HG03442 (cell line): ENCODE measurements around the gene TIAM2.

Experiments used
- ATAC-seq: cut with Tn5 transposase; IDR thresholded peaks from one replicate; pipeline ENCODE4 v1.9.1; 2021; ENCODE audit warnings: mild to moderate bottlenecking, moderate library complexity; ENCODE audit not compliant: unreplicated experiment

Gene TIAM2

GRCh38 chr6:155272353-155273232, 277.5 kb downstream of the TIAM2 start:
- ATAC-seq = no peak

GRCh38 chr6:155273431-155273830, 278.3 kb downstream of the TIAM2 start:
- ATAC-seq = no peak

GRCh38 chr6:155274106-155274505, 279.0 kb downstream of the TIAM2 start:
- no peak for ATAC-seq

GRCh38 chr6:155274533-155274932, 279.4 kb downstream of the TIAM2 start:
- ATAC-seq = no peak

GRCh38 chr6:155275808-155276480, 280.8 kb downstream of the TIAM2 start:
- ATAC-seq = no peak

- no peak for ATAC-seq
Measured at GRCh38 chr6:155276638-155277037, 281.5 kb downstream of the TIAM2 start.

DNA sequence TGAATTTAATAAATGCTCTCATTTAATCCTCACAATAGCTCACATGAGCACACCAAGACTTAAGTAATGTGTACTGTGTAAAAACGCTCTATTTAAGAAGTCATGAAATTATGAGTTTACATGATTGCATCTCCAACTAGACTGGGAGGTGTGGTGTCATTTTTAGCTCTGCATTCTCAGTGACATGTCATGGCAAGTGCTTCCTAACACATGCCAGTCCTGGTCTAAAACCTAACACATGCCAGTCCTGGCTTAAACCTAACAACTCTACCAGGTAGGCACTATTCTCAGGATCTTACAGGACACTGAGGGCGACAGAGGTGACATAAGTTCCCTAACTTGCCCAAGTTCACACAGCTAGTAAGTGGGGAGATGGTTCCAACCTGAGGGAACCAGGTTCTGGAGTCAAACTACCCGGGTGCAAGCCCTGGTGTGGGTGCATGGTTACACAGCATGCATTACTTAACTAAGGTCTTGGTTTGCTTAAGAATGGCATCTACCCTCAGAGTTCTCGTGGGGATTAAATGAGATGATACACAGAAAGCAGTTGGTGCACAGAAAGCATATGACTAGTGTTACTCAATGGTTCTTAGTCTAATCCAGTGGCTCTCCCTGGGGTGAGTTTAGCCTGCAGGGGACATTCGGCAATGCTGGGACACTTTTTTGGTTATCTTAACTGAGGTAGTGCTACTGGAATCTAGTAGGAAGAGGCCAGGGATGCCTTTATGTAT, 283.4 kb downstream of the TIAM2 start:
- no peak for ATAC-seq

DNA sequence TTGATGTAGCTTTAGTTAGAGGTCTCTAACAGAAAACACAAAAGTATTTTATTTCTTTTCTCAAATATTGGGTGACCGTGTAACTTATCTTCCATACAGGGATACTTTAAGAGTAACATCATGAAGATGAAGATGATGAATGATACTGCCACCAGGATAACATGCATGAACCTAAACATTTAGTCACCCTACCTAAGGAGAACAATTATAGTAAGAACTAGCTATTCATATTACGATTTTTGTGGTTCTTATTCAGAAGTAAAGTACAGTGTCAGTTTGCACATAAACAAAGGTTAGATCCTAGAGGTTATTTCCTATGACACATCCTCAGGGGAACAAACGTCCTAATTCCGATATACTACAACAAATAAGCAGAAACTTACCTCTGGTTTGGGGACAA, 289.7 kb downstream of the TIAM2 start:
- ATAC-seq = no peak

- ATAC-seq = no peak
Measured at GRCh38 chr6:155287762-155288161, 292.6 kb downstream of the TIAM2 start.

DNA sequence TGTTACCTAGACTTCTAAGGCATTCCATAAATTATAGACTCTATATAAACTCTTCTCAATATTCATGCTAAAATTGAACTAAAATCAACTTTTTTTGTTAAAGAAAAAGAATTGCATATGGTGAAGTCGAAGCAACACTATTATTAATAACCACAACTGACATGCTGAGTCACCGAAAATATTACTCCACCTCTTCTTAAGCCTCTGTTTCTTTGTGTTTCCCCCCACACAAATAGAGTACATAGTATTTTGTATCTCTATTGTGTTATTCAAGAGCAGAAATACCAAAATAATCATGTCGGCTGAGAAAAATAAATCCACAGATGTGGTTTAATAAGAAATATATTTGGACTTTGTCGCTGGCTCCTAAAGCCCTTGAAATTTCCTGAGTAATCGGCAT, 295.4 kb downstream of the TIAM2 start:
- no peak for ATAC-seq

DNA sequence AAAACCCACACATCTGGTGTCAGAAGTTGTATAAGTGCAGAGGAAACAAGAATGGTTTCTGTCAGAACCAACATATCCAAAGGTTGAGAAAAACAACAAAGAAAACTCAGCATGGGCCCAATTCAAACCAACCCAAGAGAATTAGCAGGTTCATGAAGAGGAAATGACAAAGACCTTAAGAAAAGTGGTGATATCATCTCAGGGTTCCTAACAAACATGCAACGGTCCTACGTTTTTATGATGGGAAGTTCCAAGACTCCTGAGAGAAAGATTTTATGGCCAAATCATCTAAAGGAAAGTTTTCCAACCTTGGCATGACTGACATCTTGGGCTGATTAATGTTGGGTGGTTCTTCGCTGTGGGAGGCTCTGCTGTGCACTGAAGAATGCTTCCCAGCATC, 296.2 kb downstream of the TIAM2 start:
- no peak for ATAC-seq

DNA sequence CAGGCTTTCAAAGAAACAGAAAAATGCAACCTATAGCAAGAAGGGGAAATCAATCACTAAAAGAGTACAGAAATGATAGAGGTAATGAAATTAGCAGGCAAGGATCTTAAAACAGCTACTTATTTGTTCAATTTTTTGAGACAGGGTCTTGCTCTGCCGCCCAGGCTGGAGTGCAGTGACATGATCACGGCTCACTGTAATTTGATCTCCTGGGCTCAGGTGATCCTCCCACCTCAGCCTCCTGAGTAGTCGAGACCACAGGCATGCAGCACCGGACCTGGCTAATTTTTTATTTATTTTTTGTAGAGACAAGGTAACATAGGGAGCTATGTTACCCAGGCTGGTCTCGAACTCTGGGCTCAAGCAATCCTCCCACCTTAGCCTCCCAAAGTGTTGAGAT, 297.6 kb downstream of the TIAM2 start:
- no peak for ATAC-seq

DNA sequence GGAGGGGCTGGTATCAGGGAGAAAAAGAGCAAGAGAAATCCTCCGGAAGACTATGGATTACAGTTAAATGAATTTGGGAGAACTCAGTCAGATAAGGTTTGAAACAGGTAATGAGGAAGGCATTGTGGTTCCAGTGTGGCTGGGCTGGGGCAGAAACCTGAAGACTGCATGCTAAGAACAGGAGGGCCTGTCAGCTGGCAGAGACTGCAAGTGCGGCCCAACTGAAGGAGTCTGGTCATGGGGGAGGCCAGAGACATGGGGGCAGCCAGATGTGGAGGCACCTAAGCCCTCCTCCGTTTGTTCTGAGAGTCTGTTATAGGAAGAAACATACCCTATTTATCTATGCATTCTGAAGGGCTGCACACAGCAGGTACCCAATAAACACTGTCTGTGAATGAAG, 302.6 kb downstream of the TIAM2 start:
- no peak for ATAC-seq

DNA sequence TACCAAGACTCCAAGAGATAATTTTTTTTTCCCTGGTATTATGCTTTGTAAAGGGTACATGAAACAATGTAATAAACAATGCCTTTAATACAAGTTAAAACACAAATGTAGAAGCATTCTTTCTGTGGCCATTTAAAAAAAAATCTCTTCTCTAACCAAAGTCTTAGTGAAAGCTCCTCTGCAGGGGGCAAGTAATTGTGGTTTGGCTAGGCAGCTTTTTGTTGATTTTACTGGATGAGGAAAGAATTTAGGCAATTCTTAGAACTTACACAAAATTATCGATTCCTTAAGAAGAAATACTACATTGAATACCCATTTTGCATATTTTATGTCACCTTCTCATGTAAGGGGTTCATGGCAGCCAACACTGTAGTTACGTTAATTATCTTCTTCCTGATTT, 306.8 kb downstream of the TIAM2 start:
- no peak for ATAC-seq

GRCh38 chr6:155303361-155303870, 308.3 kb downstream of the TIAM2 start:
- ATAC-seq = no peak

- ATAC-seq = no peak
Measured at GRCh38 chr6:155306958-155307357, 311.8 kb downstream of the TIAM2 start.
